Testis (tissue), 3 donors: ENCODE results near the gene FRMD5. TPM values are rescaled to one million over a fixed set of nuclear protein-coding genes. Genes with fewer than 3 reads are reported as not detected.

ENCODE experiments used
- DNase-seq: peaks from one replicate; pipeline ENCODE4 v3.0.0-alpha.2; 2019
- H3K27ac ChIP-seq, 2 donors: fragments of 200-600 bp; sonication (generic); one replicate each; pipeline ENCODE4 v1.5.1; 2019
- H3K27me3 ChIP-seq: fragments of 200-600 bp; sonication (generic); one replicate; pipeline ENCODE4 v1.5.1; 2019
- H3K36me3 ChIP-seq: fragments of 200-600 bp; sonication (generic); one replicate; pipeline ENCODE4 v1.5.1; 2017; ENCODE audit warnings: low read depth; ENCODE audit errors: missing control alignments
- H3K4me1 ChIP-seq: fragments of 200-600 bp; sonication (generic); one replicate; pipeline ENCODE4 v1.5.1; 2019
- H3K4me3 ChIP-seq, 2 donors: fragments of 200-600 bp; sonication (generic); one replicate each; pipeline ENCODE4 v1.5.1; 2017 to 2019
- H3K9me3 ChIP-seq: fragments of 200-600 bp; sonication (generic); one replicate; pipeline ENCODE4 v1.5.1; 2017
- CTCF ChIP-seq, 3 experiments: fragments of 450-650 bp in 2 of 3; fragments of 200-600 bp in 1 of 3; sonication (generic) in 1 of 3; IDR thresholded peaks; one replicate each; pipeline ENCODE4 v1.5.1; 2016 to 2019; ENCODE audit warnings: antibody characterized with exemption in 3 of 3, mild to moderate bottlenecking in 2 of 3, moderate library complexity in 1 of 3
- POLR2A ChIP-seq: fragments of 450-650 bp; IDR thresholded peaks from one replicate; pipeline ENCODE4 v1.6.1; 2017; ENCODE audit warnings: antibody characterized with exemption, mild to moderate bottlenecking, moderate library complexity
- WGBS, 2 donors: methylation state at CpG; one replicate each; pipeline ENCODE4 v1.1.5; 2018; 5-methylcytosine and 5-hydroxymethylcytosine counted together
- intact Hi-C: fragments of 100-400 bp; cut with DNase I; formaldehyde crosslinking; loops from one replicate; pipeline ENCODE4 v1.15.1; 2023; ENCODE audit warnings: low total_unique reads
- polyA plus RNA-seq: library from polyadenylated mRNA; stranded (reverse); fragments of 350-450 nt; fragmentation: Illumina TruSeq; extraction: RNeasy Lipid Tissue Mini Kit (QIAGEN cat#74804); gene quantifications from one replicate; pipeline ENCODE4 v1.2.3, GENCODE V29; 2014; ENCODE audit warnings: low read depth, low replicate concordance; ENCODE audit not compliant: insufficient read depth
- total RNA-seq, 2 donors: library from RNA; depleted of rRNA; stranded (reverse); fragments of >200 nt; gene quantifications; one replicate each; pipeline ENCODE4 v1.2.3, GENCODE V29; 2016

The FRMD5 gene
- total and polyA plus RNA-seq, 3 donors from 2014 or later = 10.5 to 12.3 (median 10.6) TPM

GRCh38 chr15:43943511-43943910, 251.6 kb downstream of the FRMD5 start:
- no peak overlapping the region for H3K4me3 ChIP-seq
- TF ChIP-seq POLR2A (no peak), CTCF (IDR thresholded peaks at IDR 0.05) (no peak)
- no peaks in the 10 kb centered on the region for H3K9me3 ChIP-seq
- no peaks in the 10 kb centered on the region for H3K27me3 ChIP-seq
- H3K36me3 ChIP-seq = no peaks in the 10 kb centered on the region
- H3K27ac ChIP-seq = no peak overlapping the region
- DNase-seq = no peak
- intact Hi-C loops = no loop called here
- H3K4me1 ChIP-seq = no peaks in the 10 kb centered on the region

- no peak for TF ChIP-seq CTCF (IDR thresholded peaks at IDR 0.05)
- TF ChIP-seq POLR2A = no peak
- no peaks in the 10 kb centered on the region for H3K36me3 ChIP-seq
- intact Hi-C loops = no loop called here
- no peak for DNase-seq
- H3K4me1 ChIP-seq = no peaks in the 10 kb centered on the region
- H3K27me3 ChIP-seq = no peaks in the 10 kb centered on the region
- H3K27ac ChIP-seq = no peak overlapping the region
- WGBS, 2 donors = 86 to 93% methylated on average over 1 of the region's 1 CpG
- H3K9me3 ChIP-seq = no peaks in the 10 kb centered on the region
- H3K4me3 ChIP-seq = no peak overlapping the region
Measured at GRCh38 chr15:43942194-43942593, 252.9 kb downstream of the FRMD5 start.

GRCh38 chr15:43941555-43941954, 253.5 kb downstream of the FRMD5 start:
- H3K4me3 ChIP-seq = no peak overlapping the region
- no peaks in the 10 kb centered on the region for H3K27me3 ChIP-seq
- WGBS, 2 donors = 86 to 87% methylated on average over 3 of the region's 3 CpGs
- no peak for DNase-seq
- TF ChIP-seq CTCF (IDR thresholded peaks at IDR 0.05) (no peak), POLR2A (no peak)
- intact Hi-C loops = no loop called here
- H3K9me3 ChIP-seq = no peaks in the 10 kb centered on the region
- no peak overlapping the region for H3K27ac ChIP-seq
- H3K4me1 ChIP-seq = no peaks in the 10 kb centered on the region
- H3K36me3 ChIP-seq = no peaks in the 10 kb centered on the region

- DNase-seq = no peak
- Histone ChIP-seq H3K27me3 (no peaks in the 10 kb centered on the region), H3K36me3 (no peaks in the 10 kb centered on the region), H3K9me3 (no peaks in the 10 kb centered on the region), H3K4me3 (no peak overlapping the region), H3K4me1 (no peaks in the 10 kb centered on the region), H3K27ac (no peak overlapping the region)
- TF ChIP-seq POLR2A = no peak
- no peak for TF ChIP-seq CTCF (IDR thresholded peaks at IDR 0.05)
- intact Hi-C loops = no loop called here
- 85 to 86% methylated on average over 4 of the region's 4 CpGs for WGBS, 2 donors
Measured at GRCh38 chr15:43941071-43941470, 254.0 kb downstream of the FRMD5 start.

GRCh38 chr15:43939070-43939469, 256.0 kb downstream of the FRMD5 start:
- Histone ChIP-seq H3K36me3 (no peaks in the 10 kb centered on the region), H3K4me1 (no peaks in the 10 kb centered on the region), H3K4me3 (no peak overlapping the region), H3K9me3 (no peaks in the 10 kb centered on the region), H3K27me3 (no peaks in the 10 kb centered on the region), H3K27ac (no peak overlapping the region)
- DNase-seq = no peak
- WGBS, 2 donors = 90 to 97% methylated on average over 3 of the region's 3 CpGs
- TF ChIP-seq CTCF (IDR thresholded peaks at IDR 0.05) (no peak), POLR2A (no peak)
- intact Hi-C loops = no loop called here
